Erythroblast (primary cell): ENCODE data around the gene MBOAT1.

Source experiments
- GATA1 ChIP-seq: IDR thresholded peaks from 2 replicates; pipeline ENCODE4 v1.6.1; 2011; ENCODE audit warnings: low read depth, mild to moderate bottlenecking, control low read depth, low read length, moderate library complexity
- POLR2A ChIP-seq: IDR thresholded peaks from 2 replicates; pipeline ENCODE4 v1.6.1; 2011; ENCODE audit warnings: mild to moderate bottlenecking, low read length

GRCh38 chr6:20137240-20137639 is 75.0 kb downstream of the MBOAT1 start:
- TF ChIP-seq POLR2A (no peak), GATA1 (no peak)
